Endothelial cell of umbilical vein (primary cell): ENCODE results near the gene B4GALT6.

ENCODE experiments used
- EZH2 ChIP-seq: IDR thresholded peaks from 2 replicates; pipeline ENCODE4 v1.6.1; 2012; ENCODE audit warnings: borderline replicate concordance, low read depth, mild to moderate bottlenecking, moderate library complexity, low read length, inconsistent platforms; ENCODE audit not compliant: severe bottlenecking
- FOS ChIP-seq: IDR thresholded peaks from 2 replicates; pipeline ENCODE4 v1.6.1; 2011; ENCODE audit warnings: mild to moderate bottlenecking, low read length, moderate library complexity, borderline replicate concordance; ENCODE audit not compliant: insufficient read depth
- GATA2 ChIP-seq: IDR thresholded peaks from 2 replicates; pipeline ENCODE4 v1.7.0; 2011; ENCODE audit warnings: low read depth, mild to moderate bottlenecking, moderate library complexity, mixed read lengths, low read length; ENCODE audit not compliant: insufficient read length, insufficient read depth
- JUN ChIP-seq: IDR thresholded peaks from 2 replicates; pipeline ENCODE4 v1.6.1; 2011; ENCODE audit warnings: borderline replicate concordance, low read depth; ENCODE audit not compliant: insufficient read length, insufficient read depth
- MYC ChIP-seq: IDR thresholded peaks from one replicate; pipeline ENCODE4 v1.6.1; 2011; ENCODE audit warnings: mild to moderate bottlenecking, low read depth, low read length
- POLR2A ChIP-seq: IDR thresholded peaks from 2 replicates; pipeline ENCODE4 v1.6.1; 2012; ENCODE audit warnings: low read depth, mild to moderate bottlenecking, control low read depth, low read length
- POLR2AphosphoS5 ChIP-seq: IDR thresholded peaks from 2 replicates; pipeline ENCODE4 v1.6.1; 2012; ENCODE audit warnings: low read depth, mild to moderate bottlenecking, control low read depth, low read length, moderate library complexity; ENCODE audit not compliant: insufficient read depth
- TF ChIP-seq, protein P1 (sequence below), 2 donors: IDR thresholded peaks; 1 replicate in 1 of 2; 2 replicates in 1 of 2; pipeline ENCODE4 v1.5.1; 2011; ENCODE audit warnings: low read length in 2 of 2, mild to moderate bottlenecking in 2 of 2, moderate library complexity in 2 of 2, control low read depth in 1 of 2, inconsistent platforms in 1 of 2, low read depth in 1 of 2; ENCODE audit not compliant: insufficient read depth in 1 of 2; ENCODE audit errors: extremely low read depth in 1 of 2
- TF ChIP-seq, protein P2 (sequence below): IDR thresholded peaks from 2 replicates; pipeline ENCODE4 v1.6.1; 2011; ENCODE audit not compliant: insufficient read depth, insufficient read length

DNA sequence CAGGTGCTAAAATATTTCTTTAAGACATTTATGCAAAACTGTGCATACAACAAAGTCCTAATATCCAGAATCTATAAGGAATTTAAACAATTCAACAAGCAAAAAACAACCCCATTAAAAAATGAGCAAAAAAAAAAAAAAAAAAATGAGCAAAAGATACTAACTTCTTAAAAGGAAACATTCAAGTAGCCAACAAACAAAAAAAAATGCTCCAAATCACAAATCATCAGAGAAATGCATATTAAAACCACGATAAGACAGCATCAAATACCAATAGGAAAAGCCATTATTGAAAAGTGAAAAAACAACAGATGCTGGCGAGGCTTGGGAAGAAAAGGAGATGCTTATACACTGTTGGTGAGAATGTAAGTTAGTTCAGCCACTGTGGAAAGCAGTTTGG is 34.9 kb downstream of the B4GALT6 start:
- TF ChIP-seq, protein P1, sequence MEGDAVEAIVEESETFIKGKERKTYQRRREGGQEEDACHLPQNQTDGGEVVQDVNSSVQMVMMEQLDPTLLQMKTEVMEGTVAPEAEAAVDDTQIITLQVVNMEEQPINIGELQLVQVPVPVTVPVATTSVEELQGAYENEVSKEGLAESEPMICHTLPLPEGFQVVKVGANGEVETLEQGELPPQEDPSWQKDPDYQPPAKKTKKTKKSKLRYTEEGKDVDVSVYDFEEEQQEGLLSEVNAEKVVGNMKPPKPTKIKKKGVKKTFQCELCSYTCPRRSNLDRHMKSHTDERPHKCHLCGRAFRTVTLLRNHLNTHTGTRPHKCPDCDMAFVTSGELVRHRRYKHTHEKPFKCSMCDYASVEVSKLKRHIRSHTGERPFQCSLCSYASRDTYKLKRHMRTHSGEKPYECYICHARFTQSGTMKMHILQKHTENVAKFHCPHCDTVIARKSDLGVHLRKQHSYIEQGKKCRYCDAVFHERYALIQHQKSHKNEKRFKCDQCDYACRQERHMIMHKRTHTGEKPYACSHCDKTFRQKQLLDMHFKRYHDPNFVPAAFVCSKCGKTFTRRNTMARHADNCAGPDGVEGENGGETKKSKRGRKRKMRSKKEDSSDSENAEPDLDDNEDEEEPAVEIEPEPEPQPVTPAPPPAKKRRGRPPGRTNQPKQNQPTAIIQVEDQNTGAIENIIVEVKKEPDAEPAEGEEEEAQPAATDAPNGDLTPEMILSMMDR (IDR thresholded peaks at IDR 0.05; ENCODE audit: extremely low read depth in 1 of 2, insufficient read depth in 1 of 2, low read depth in 1 of 2, low read length in 2 of 2) = no peak
- TF ChIP-seq POLR2AphosphoS5 = no peak
- TF ChIP-seq, protein P2, sequence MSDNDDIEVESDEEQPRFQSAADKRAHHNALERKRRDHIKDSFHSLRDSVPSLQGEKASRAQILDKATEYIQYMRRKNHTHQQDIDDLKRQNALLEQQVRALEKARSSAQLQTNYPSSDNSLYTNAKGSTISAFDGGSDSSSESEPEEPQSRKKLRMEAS = no peak
- TF ChIP-seq POLR2A = no peak
- no peak for TF ChIP-seq GATA2
- TF ChIP-seq FOS = no peak
- no peak for TF ChIP-seq JUN
- no peak for TF ChIP-seq EZH2
- no peak for TF ChIP-seq MYC
